Tibial nerve (tissue), 4 donors: ENCODE measurements around the gene TMEM220.

ENCODE experiments used
- EP300 ChIP-seq, 2 donors: sonication (generic); formaldehyde crosslinking; IDR thresholded peaks; one replicate each; pipeline ENCODE4 v1.6.1; 2017; ENCODE audit warnings: antibody characterized with exemption in 2 of 2, mild to moderate bottlenecking in 1 of 2
- POLR2A ChIP-seq, 2 donors: fragments of 450-650 bp; IDR thresholded peaks; one replicate each; pipeline ENCODE4 v1.6.1; 2017; ENCODE audit warnings: antibody characterized with exemption in 2 of 2, mild to moderate bottlenecking in 2 of 2, moderate library complexity in 2 of 2
- TF ChIP-seq, protein P1 (sequence below), 5 experiments: fragments of 200-600 bp in 3 of 5; fragments of 450-650 bp in 2 of 5; sonication (generic) in 3 of 5; IDR thresholded peaks; one replicate each; pipeline ENCODE4 v1.5.1; 2016 to 2019; ENCODE audit warnings: antibody characterized with exemption in 5 of 5, mild to moderate bottlenecking in 3 of 5, moderate library complexity in 2 of 5

DNA sequence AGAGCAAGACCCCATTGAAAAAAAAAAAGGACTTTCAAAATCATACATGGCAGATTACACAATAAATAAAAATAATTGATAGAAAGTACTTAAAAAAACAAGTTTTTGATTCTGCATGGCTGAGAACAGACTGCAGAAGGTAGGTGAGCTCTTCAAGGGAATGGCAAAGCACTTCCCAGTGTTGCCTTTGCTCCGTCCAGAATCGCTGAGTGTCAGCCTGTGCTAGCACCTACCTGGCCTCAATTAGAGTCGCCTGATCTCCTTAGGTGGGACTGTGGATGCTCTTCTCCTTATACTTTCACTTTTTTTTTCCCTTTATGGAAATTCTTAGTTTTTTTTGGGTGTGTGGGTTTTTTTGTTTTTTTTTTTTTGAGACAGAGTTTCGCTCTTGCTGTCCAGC, 6.0 kb upstream of the TMEM220 start:
- TF ChIP-seq POLR2A (IDR thresholded peaks at IDR 0.05) (no peak), EP300 (IDR thresholded peaks at IDR 0.05) (no peak)
- TF ChIP-seq, protein P1, sequence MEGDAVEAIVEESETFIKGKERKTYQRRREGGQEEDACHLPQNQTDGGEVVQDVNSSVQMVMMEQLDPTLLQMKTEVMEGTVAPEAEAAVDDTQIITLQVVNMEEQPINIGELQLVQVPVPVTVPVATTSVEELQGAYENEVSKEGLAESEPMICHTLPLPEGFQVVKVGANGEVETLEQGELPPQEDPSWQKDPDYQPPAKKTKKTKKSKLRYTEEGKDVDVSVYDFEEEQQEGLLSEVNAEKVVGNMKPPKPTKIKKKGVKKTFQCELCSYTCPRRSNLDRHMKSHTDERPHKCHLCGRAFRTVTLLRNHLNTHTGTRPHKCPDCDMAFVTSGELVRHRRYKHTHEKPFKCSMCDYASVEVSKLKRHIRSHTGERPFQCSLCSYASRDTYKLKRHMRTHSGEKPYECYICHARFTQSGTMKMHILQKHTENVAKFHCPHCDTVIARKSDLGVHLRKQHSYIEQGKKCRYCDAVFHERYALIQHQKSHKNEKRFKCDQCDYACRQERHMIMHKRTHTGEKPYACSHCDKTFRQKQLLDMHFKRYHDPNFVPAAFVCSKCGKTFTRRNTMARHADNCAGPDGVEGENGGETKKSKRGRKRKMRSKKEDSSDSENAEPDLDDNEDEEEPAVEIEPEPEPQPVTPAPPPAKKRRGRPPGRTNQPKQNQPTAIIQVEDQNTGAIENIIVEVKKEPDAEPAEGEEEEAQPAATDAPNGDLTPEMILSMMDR (IDR thresholded peaks at IDR 0.05): no peak
